Liver (tissue), 3 donors: ENCODE data around the gene RAB44.

ENCODE experiments used
- ATF3 ChIP-seq: IDR thresholded peaks from 2 replicates; pipeline ENCODE4 v1.6.1; 2016; ENCODE audit warnings: antibody characterized with exemption
- CTCF ChIP-seq: fragments of 150-350 bp; IDR thresholded peaks from 2 replicates; pipeline ENCODE4 v1.5.1; 2017; ENCODE audit warnings: improper control_type of control experiment, low read depth, low read length; ENCODE audit not compliant: missing input control
- EGR1 ChIP-seq, 2 donors: IDR thresholded peaks; 2 replicates each; pipeline ENCODE4 v1.6.1; 2016 to 2018; ENCODE audit warnings: antibody characterized with exemption in 2 of 2, low read depth in 2 of 2
- FOXA1 ChIP-seq: IDR thresholded peaks from 2 replicates; pipeline ENCODE4 v1.6.1; 2016; ENCODE audit warnings: antibody characterized with exemption
- GABPA ChIP-seq, 2 donors: IDR thresholded peaks in 1 of 2; conservative IDR thresholded peaks in 1 of 2; 2 replicates each; pipeline ENCODE4 v1.6.1; 2016; ENCODE audit warnings: antibody characterized with exemption in 2 of 2, mild to moderate bottlenecking in 1 of 2, moderate library complexity in 1 of 2
- JUND ChIP-seq, 2 donors: IDR thresholded peaks; 2 replicates each; pipeline ENCODE4 v1.6.1; 2016; ENCODE audit warnings: antibody characterized with exemption in 2 of 2
- MAX ChIP-seq: IDR thresholded peaks from 2 replicates; pipeline ENCODE4 v1.6.1; 2016; ENCODE audit warnings: antibody characterized with exemption
- NR2F2 ChIP-seq: IDR thresholded peaks from 2 replicates; pipeline ENCODE4 v1.6.1; 2016; ENCODE audit warnings: antibody characterized with exemption
- RAD21 ChIP-seq, 2 donors: IDR thresholded peaks; 2 replicates each; pipeline ENCODE4 v1.6.1; 2016; ENCODE audit warnings: antibody characterized with exemption in 2 of 2, mild to moderate bottlenecking in 2 of 2
- REST ChIP-seq: IDR thresholded peaks from 2 replicates; pipeline ENCODE4 v1.6.1; 2016; ENCODE audit warnings: antibody characterized with exemption, mild to moderate bottlenecking
- SP1 ChIP-seq: IDR thresholded peaks from 2 replicates; pipeline ENCODE4 v1.6.1; 2018; ENCODE audit warnings: antibody characterized with exemption, mild to moderate bottlenecking
- TAF1 ChIP-seq: conservative IDR thresholded peaks from 2 replicates; pipeline ENCODE4 v1.6.1; 2016; ENCODE audit warnings: antibody characterized with exemption, mild to moderate bottlenecking
- YY1 ChIP-seq: IDR thresholded peaks from 2 replicates; pipeline ENCODE4 v1.6.1; 2016; ENCODE audit warnings: antibody characterized with exemption, mild to moderate bottlenecking
- donor health status: healthy.
- donor health status: healthy.

- peak; percentile 94 for TF ChIP-seq CTCF
- no peak for TF ChIP-seq NR2F2
- TF ChIP-seq TAF1, result no peak
- TF ChIP-seq ATF3, result no peak
- TF ChIP-seq FOXA1, result no peak
- no peak for TF ChIP-seq SP1
- TF ChIP-seq MAX, result no peak
- TF ChIP-seq JUND (IDR thresholded peaks at IDR 0.05), result no peak
- no peak for TF ChIP-seq REST
- peak; percentile 93 to 95 for TF ChIP-seq RAD21 (IDR thresholded peaks at IDR 0.05)
- no peak for TF ChIP-seq YY1
- TF ChIP-seq EGR1 (IDR thresholded peaks at IDR 0.05; ENCODE audit: low read depth in 2 of 2), result no peak
- TF ChIP-seq GABPA (IDR thresholded peaks at IDR 0.05 in 1 of 2, conservative IDR thresholded peaks at IDR 0.05 in 1 of 2), result no peak
These were observed 61.6 kb downstream of the RAB44 start for GRCh38 chr6:36759148-36759759.
